Hepatocyte (in vitro differentiated cells): Measurements from ENCODE around the gene ARSG.

ENCODE experiments used
- EZH2 ChIP-seq: fragments of 200-600 bp; sonication (generic); IDR thresholded peaks from 2 replicates; pipeline ENCODE4 v1.6.1; 2016; ENCODE audit warnings: antibody characterized with exemption, mild to moderate bottlenecking, borderline replicate concordance
- TF ChIP-seq, protein P1 (sequence below): fragments of 200-600 bp; sonication (generic); IDR thresholded peaks from 2 replicates; pipeline ENCODE4 v1.5.1; 2016; ENCODE audit warnings: antibody characterized with exemption, mild to moderate bottlenecking; ENCODE audit not compliant: poor library complexity

DNA sequence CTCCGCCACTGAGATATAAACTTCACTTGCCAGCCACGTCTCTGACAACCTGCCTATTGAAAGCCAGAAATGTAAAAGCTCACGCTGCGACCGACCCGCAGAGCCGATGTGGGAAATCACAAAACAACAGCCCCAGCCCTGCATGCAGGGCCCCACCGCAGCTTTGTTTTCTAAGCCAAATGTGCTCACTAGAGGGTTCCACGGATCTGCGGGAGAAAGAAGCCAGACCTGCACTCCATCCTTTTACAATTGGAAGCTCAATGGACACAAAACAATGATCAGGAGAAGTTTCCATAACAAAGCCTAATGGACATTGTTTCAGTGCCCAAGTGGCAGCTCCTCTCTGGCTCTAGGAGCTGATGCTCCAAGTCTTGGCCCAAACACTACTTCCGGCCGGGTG, 132.9 kb downstream of the ARSG start:
- no peak for TF ChIP-seq EZH2
- TF ChIP-seq, protein P1, sequence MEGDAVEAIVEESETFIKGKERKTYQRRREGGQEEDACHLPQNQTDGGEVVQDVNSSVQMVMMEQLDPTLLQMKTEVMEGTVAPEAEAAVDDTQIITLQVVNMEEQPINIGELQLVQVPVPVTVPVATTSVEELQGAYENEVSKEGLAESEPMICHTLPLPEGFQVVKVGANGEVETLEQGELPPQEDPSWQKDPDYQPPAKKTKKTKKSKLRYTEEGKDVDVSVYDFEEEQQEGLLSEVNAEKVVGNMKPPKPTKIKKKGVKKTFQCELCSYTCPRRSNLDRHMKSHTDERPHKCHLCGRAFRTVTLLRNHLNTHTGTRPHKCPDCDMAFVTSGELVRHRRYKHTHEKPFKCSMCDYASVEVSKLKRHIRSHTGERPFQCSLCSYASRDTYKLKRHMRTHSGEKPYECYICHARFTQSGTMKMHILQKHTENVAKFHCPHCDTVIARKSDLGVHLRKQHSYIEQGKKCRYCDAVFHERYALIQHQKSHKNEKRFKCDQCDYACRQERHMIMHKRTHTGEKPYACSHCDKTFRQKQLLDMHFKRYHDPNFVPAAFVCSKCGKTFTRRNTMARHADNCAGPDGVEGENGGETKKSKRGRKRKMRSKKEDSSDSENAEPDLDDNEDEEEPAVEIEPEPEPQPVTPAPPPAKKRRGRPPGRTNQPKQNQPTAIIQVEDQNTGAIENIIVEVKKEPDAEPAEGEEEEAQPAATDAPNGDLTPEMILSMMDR, result no peak
